BJ (cell line): Measurements from ENCODE around the gene PPP2R5C. TPM values are rescaled to one million over a fixed set of nuclear protein-coding genes. Genes with fewer than 3 reads are reported as not detected.

Source experiments
- CTCF ChIA-PET: fragments of 350-600 bp; formaldehyde crosslinking; extraction: SDS; loops from one replicate; lab custom pipeline; 2021; ENCODE audit warnings: antibody characterized with exemption, inconsistent platforms; lab: Yijun Ruan, JAX
- POLR2A ChIA-PET: fragments of 300-600 bp; sonication (Branson Sonifier 250); formaldehyde crosslinking; extraction: SDS; loops from one replicate; lab custom pipeline; 2021; ENCODE audit warnings: antibody characterized with exemption; lab: Charles Lee
- DNase-seq: peaks from one replicate; pipeline ENCODE4 v3.0.0-alpha.2; 2011; ENCODE audit warnings: low read depth
- H3K27me3 ChIP-seq: 2 replicates; pipeline ENCODE4 v1.6.0; 2011; ENCODE audit warnings: low read length; ENCODE audit not compliant: control insufficient read depth, insufficient read depth
- H3K36me3 ChIP-seq: 2 replicates; pipeline ENCODE4 v1.5.1; 2011; ENCODE audit warnings: low read length; ENCODE audit not compliant: control insufficient read depth, insufficient read depth
- H3K4me3 ChIP-seq: 2 replicates; pipeline ENCODE4 v1.5.1; 2011; ENCODE audit warnings: low read depth, mild to moderate bottlenecking, control low read depth, low read length
- CTCF ChIP-seq: IDR thresholded peaks from 2 replicates; pipeline ENCODE4 v1.5.1; 2011; ENCODE audit warnings: low read depth, mild to moderate bottlenecking, control low read depth, inconsistent platforms, low read length, moderate library complexity; ENCODE audit not compliant: insufficient read depth
- polyA plus RNA-seq: library from polyadenylated mRNA; depleted of rRNA; stranded (reverse); fragments of >200 nt; gene quantifications from 2 replicates; pipeline ENCODE4 v1.2.3, GENCODE V29; 2011

PPP2R5C gene
- polyA plus RNA-seq, 1 experiment, result 55.8 TPM

- CTCF ChIA-PET, result interaction anchor here (1.4 kb wide), 1 partner anchor 173 kb away, joined by 3 read pairs; no protein-coding TSS in a partner anchor
Measured at GRCh38 chr14:101944451-101944850, 182.9 kb downstream of the PPP2R5C start.

GRCh38 chr14:101945171-101945570, 183.7 kb downstream of the PPP2R5C start:
- no peak for TF ChIP-seq CTCF
- CTCF ChIA-PET, result no interaction called here
- Histone ChIP-seq H3K27me3 (peaks cover 5% of the 10 kb centered on the region; the same call in 1 of the 2 replicates), H3K36me3 (no peaks in the 10 kb centered on the region), H3K4me3 (no peak overlapping the region)
- POLR2A ChIA-PET, result no interaction called here
- DNase-seq, result no peak

More at GRCh38 chr14:101944451-101944850, 182.9 kb downstream of the PPP2R5C start:
- no peak for DNase-seq
- Histone ChIP-seq H3K4me3 (no peak overlapping the region), H3K36me3 (no peaks in the 10 kb centered on the region), H3K27me3 (peaks cover 5% of the 10 kb centered on the region; the same call in 1 of the 2 replicates)
- POLR2A ChIA-PET, result no interaction called here
- no peak for TF ChIP-seq CTCF

GRCh38 chr14:101947577-101947903, 186.0 kb downstream of the PPP2R5C start:
- ChIA-PET CTCF (interaction anchor here (1.3 kb wide), 2 partner anchors 14 to 177 kb away, joined by 5 to 7 read pairs; no protein-coding TSS in a partner anchor), POLR2A (interaction anchor here (0.6 kb wide), 2 partner anchors 8 to 11 kb away, joined by 3 to 11 read pairs; no protein-coding TSS in a partner anchor)
- Histone ChIP-seq H3K27me3 (peaks cover 5% of the 10 kb centered on the region; the same call in 1 of the 2 replicates), H3K4me3 (peak overlapping the region; percentile 87), H3K36me3 (no peaks in the 10 kb centered on the region)
- no peak for TF ChIP-seq CTCF
- no peak for DNase-seq

GRCh38 chr14:101947904-101948665, 186.6 kb downstream of the PPP2R5C start:
- TF ChIP-seq CTCF, result no peak
- Histone ChIP-seq H3K27me3 (0 out of 2 replicates have a peak, but pooled peaks cover 3% of the 10 kb centered on the region), H3K4me3 (peak overlapping the region; percentile 87), H3K36me3 (no peaks in the 10 kb centered on the region)
- CTCF ChIA-PET, result interaction anchor here (0.9 to 1.3 kb wide), 6 partner anchors 12 to 241 kb away, joined by 3 to 7 read pairs (median 4); no protein-coding TSS in a partner anchor
- peak; percentile 99 for DNase-seq
- POLR2A ChIA-PET, result interaction anchor here (0.6 to 1.0 kb wide), 3 partner anchors 9 to 188 kb away, joined by 3 to 11 read pairs (median 4); no protein-coding TSS in a partner anchor

- Histone ChIP-seq H3K4me3 (peak overlapping the region; percentile 84), H3K27me3 (no peaks in the 10 kb centered on the region), H3K36me3 (no peaks in the 10 kb centered on the region)
- ChIA-PET CTCF (interaction anchor here (0.9 to 1.3 kb wide), 6 partner anchors 12 to 242 kb away, joined by 3 to 7 read pairs (median 4); no protein-coding TSS in a partner anchor), POLR2A (interaction anchor here (1.0 kb wide), 1 partner anchor 188 kb away, joined by 4 read pairs; no protein-coding TSS in a partner anchor)
- no peak for TF ChIP-seq CTCF
- no peak for DNase-seq
Measured at GRCh38 chr14:101948666-101949216, 187.2 kb downstream of the PPP2R5C start.
